Raji (cell line): Measurements from ENCODE around the gene ARSH.

Experiments
- POLR2A ChIP-seq: IDR thresholded peaks from 2 replicates; pipeline ENCODE4 v1.6.1; 2011; ENCODE audit warnings: low read depth, low read length, control low read depth; ENCODE audit not compliant: insufficient read depth

Gene ARSH

GRCh38 chrX:3026074-3026815 lies 19.9 kb downstream of the ARSH start:
- no peak for TF ChIP-seq POLR2A

- no peak for TF ChIP-seq POLR2A
These were observed 22.8 kb downstream of the ARSH start for GRCh38 chrX:3029129-3029528.

- TF ChIP-seq POLR2A, result no peak
These were observed 30.9 kb downstream of the ARSH start for GRCh38 chrX:3037218-3037617.

GRCh38 chrX:3044196-3044595 lies 37.9 kb downstream of the ARSH start:
- TF ChIP-seq POLR2A, result no peak

- no peak for TF ChIP-seq POLR2A
These were observed 38.3 kb downstream of the ARSH start for GRCh38 chrX:3044671-3045070.

- TF ChIP-seq POLR2A, result no peak
These were observed 40.2 kb downstream of the ARSH start for GRCh38 chrX:3046253-3047240.

- TF ChIP-seq POLR2A, result no peak
These were observed 46.5 kb downstream of the ARSH start for GRCh38 chrX:3052860-3053259.

GRCh38 chrX:3066555-3066954 lies 60.2 kb downstream of the ARSH start:
- TF ChIP-seq POLR2A, result no peak

- no peak for TF ChIP-seq POLR2A
These were observed 69.6 kb downstream of the ARSH start for GRCh38 chrX:3075959-3076358.

- no peak for TF ChIP-seq POLR2A
These were observed 70.2 kb downstream of the ARSH start for GRCh38 chrX:3076416-3076991.
